Neural progenitor cell (in vitro differentiated cells): ENCODE data around the gene SLC39A1. TPM values are rescaled to one million over a fixed set of nuclear protein-coding genes. Genes with fewer than 3 reads are reported as not detected.

ENCODE experiments used
- DNase-seq: peaks from one replicate; pipeline ENCODE4 v3.0.0-alpha.2; 2016; ENCODE audit warnings: low spot score
- H2AFZ ChIP-seq: fragments of 200-600 bp; sonication (generic); replicated peaks from 2 replicates; pipeline ENCODE4 v1.6.1; 2016; ENCODE audit warnings: antibody characterized with exemption
- H3F3A ChIP-seq: fragments of 200-600 bp; sonication (generic); 2 replicates; pipeline ENCODE4 v1.6.1; 2016; ENCODE audit warnings: antibody characterized with exemption, low read depth
- H3K27ac ChIP-seq: fragments of 200-600 bp; sonication (generic); 2 replicates; pipeline ENCODE4 v1.5.1; 2016; ENCODE audit warnings: mild to moderate bottlenecking
- H3K27me3 ChIP-seq: fragments of 200-600 bp; sonication (generic); 2 replicates; pipeline ENCODE4 v1.6.1; 2016; ENCODE audit warnings: mild to moderate bottlenecking, moderate library complexity
- H3K36me3 ChIP-seq: fragments of 200-600 bp; sonication (generic); 2 replicates; pipeline ENCODE4 v1.5.1; 2016
- H3K4me1 ChIP-seq: fragments of 200-600 bp; sonication (generic); 2 replicates; pipeline ENCODE4 v1.6.1; 2016; ENCODE audit warnings: mixed run types
- H3K4me2 ChIP-seq: fragments of 200-600 bp; sonication (generic); 2 replicates; pipeline ENCODE4 v1.6.1; 2016
- H3K4me3 ChIP-seq: fragments of 200-600 bp; sonication (generic); 2 replicates; pipeline ENCODE4 v1.5.1; 2016
- H3K79me2 ChIP-seq: fragments of 200-600 bp; sonication (generic); 2 replicates; pipeline ENCODE4 v1.6.1; 2016; ENCODE audit warnings: low read depth
- H3K9ac ChIP-seq: fragments of 200-600 bp; sonication (generic); 2 replicates; pipeline ENCODE4 v1.6.1; 2016
- H3K9me3 ChIP-seq: fragments of 200-600 bp; sonication (generic); 2 replicates; pipeline ENCODE4 v1.5.1; 2016; ENCODE audit warnings: low read depth
- H4K20me1 ChIP-seq: fragments of 200-600 bp; sonication (generic); 2 replicates; pipeline ENCODE4 v1.6.1; 2016; ENCODE audit warnings: low read depth
- H3K27ac Mint-ChIP-seq: 3 replicates; pipeline ENCODE4 v1.8.0; 2021; ENCODE audit warnings: mixed read lengths
- H3K27me3 Mint-ChIP-seq: 2 replicates; pipeline ENCODE4 v1.8.0; 2022; ENCODE audit warnings: low read depth, mild to moderate bottlenecking, inconsistent platforms, moderate library complexity, mixed read lengths; ENCODE audit not compliant: insufficient read depth
- H3K36me3 Mint-ChIP-seq: 3 replicates; pipeline ENCODE4 v1.8.0; 2021; ENCODE audit warnings: mixed read lengths
- H3K4me1 Mint-ChIP-seq: 3 replicates; pipeline ENCODE4 v1.8.0; 2021; ENCODE audit warnings: mixed read lengths
- H3K4me3 Mint-ChIP-seq: 3 replicates; pipeline ENCODE4 v1.8.0; 2021; ENCODE audit warnings: mild to moderate bottlenecking, moderate library complexity, mixed read lengths
- H3K9me3 Mint-ChIP-seq: 3 replicates; pipeline ENCODE4 v1.8.0; 2020; ENCODE audit warnings: mixed read lengths
- CTCF ChIP-seq: fragments of 200-600 bp; sonication (generic); IDR thresholded peaks from 2 replicates; pipeline ENCODE4 v1.5.1; 2017; ENCODE audit warnings: antibody characterized with exemption, mild to moderate bottlenecking
- EZH2 ChIP-seq: fragments of 200-600 bp; sonication (generic); IDR thresholded peaks from 2 replicates; pipeline ENCODE4 v1.6.1; 2017; ENCODE audit warnings: antibody characterized with exemption, mild to moderate bottlenecking, moderate library complexity
- EZH2phosphoT487 ChIP-seq: fragments of 200-600 bp; sonication (generic); IDR thresholded peaks from 2 replicates; pipeline ENCODE4 v1.6.1; 2017; ENCODE audit warnings: antibody characterized with exemption
- total RNA-seq: library from RNA; depleted of rRNA; stranded (reverse); fragments of >200 nt; gene quantifications from 2 replicates; pipeline ENCODE4 v1.2.3, GENCODE V29; 2015; ENCODE audit warnings: low replicate concordance

Gene SLC39A1
- total RNA-seq, 1 donor from 2014 or later, result 73.2 TPM

- Mint-ChIP-seq H3K36me3 (peaks cover 3% of the 10 kb centered on the region), H3K4me3 (peak overlapping the region; percentile 87), H3K27me3 (peaks cover 7% of the 10 kb centered on the region), H3K4me1 (peaks cover 34% of the 10 kb centered on the region), H3K9me3 (no peaks in the 10 kb centered on the region), H3K27ac (peak overlapping the region; percentile 2)
- Histone ChIP-seq H3F3A (peaks cover 27% of the 10 kb centered on the region), H3K4me2 (peak overlapping the region; percentile 98), H3K4me3 (peak overlapping the region; percentile 99), H2AFZ (peak overlapping the region; percentile 21), H4K20me1 (peaks cover 54% of the 10 kb centered on the region), H3K36me3 (no peaks in the 10 kb centered on the region), H3K27ac (peak overlapping the region; percentile 97), H3K9ac (peak overlapping the region; percentile 78), H3K9me3 (no peaks in the 10 kb centered on the region), H3K4me1 (peaks cover 21% of the 10 kb centered on the region), H3K79me2 (peaks cover 65% of the 10 kb centered on the region), H3K27me3 (no peaks in the 10 kb centered on the region)
- no peak for TF ChIP-seq EZH2phosphoT487
- TF ChIP-seq CTCF, result no peak
- no peak for TF ChIP-seq EZH2
- DNase-seq, result no peak
These were observed 41.6 kb downstream of the SLC39A1 start for GRCh38 chr1:153921803-153922075.

- Mint-ChIP-seq H3K4me3 (peak overlapping the region; percentile 87), H3K4me1 (peaks cover 34% of the 10 kb centered on the region), H3K36me3 (peaks cover 5% of the 10 kb centered on the region), H3K27me3 (peaks cover 7% of the 10 kb centered on the region), H3K27ac (peak overlapping the region; percentile 2), H3K9me3 (no peaks in the 10 kb centered on the region)
- Histone ChIP-seq H4K20me1 (peaks cover 59% of the 10 kb centered on the region), H3K9ac (peak overlapping the region; percentile 78), H3K36me3 (no peaks in the 10 kb centered on the region), H3F3A (peaks cover 27% of the 10 kb centered on the region), H2AFZ (no peak overlapping the region), H3K4me1 (peaks cover 21% of the 10 kb centered on the region), H3K4me3 (peak overlapping the region; percentile 99), H3K27ac (peak overlapping the region; percentile 97), H3K27me3 (no peaks in the 10 kb centered on the region), H3K4me2 (peak overlapping the region; percentile 98), H3K79me2 (peaks cover 70% of the 10 kb centered on the region), H3K9me3 (no peaks in the 10 kb centered on the region)
- DNase-seq, result no peak
- TF ChIP-seq CTCF (no peak), EZH2phosphoT487 (no peak), EZH2 (no peak)
These were observed 42.1 kb downstream of the SLC39A1 start for GRCh38 chr1:153921080-153921802.

- peak overlapping the region; percentile 98 for H3K4me2 ChIP-seq
- peak overlapping the region; percentile 99 for H3K4me3 ChIP-seq
- peak; percentile 12 for DNase-seq
- no peaks in the 10 kb centered on the region for H3K36me3 ChIP-seq
- peaks cover 21% of the 10 kb centered on the region for H3K4me1 ChIP-seq
- peak overlapping the region; percentile 6 for H3K27ac Mint-ChIP-seq
- no peaks in the 10 kb centered on the region for H3K9me3 ChIP-seq
- H3K9me3 Mint-ChIP-seq, result no peaks in the 10 kb centered on the region
- peaks cover 70% of the 10 kb centered on the region for H4K20me1 ChIP-seq
- peak overlapping the region; percentile 41 for H3K9ac ChIP-seq
- peak overlapping the region; percentile 87 for H3K4me3 Mint-ChIP-seq
- H3K27me3 Mint-ChIP-seq, result peaks cover 7% of the 10 kb centered on the region
- no peaks in the 10 kb centered on the region for H3K27me3 ChIP-seq
- peaks cover 81% of the 10 kb centered on the region for H3K79me2 ChIP-seq
- peaks cover 27% of the 10 kb centered on the region for H3F3A ChIP-seq
- peaks cover 7% of the 10 kb centered on the region for H3K36me3 Mint-ChIP-seq
- peaks cover 34% of the 10 kb centered on the region for H3K4me1 Mint-ChIP-seq
- H2AFZ ChIP-seq, result no peak overlapping the region
- H3K27ac ChIP-seq, result peak overlapping the region; percentile 20
- TF ChIP-seq EZH2phosphoT487, result no peak
- no peak for TF ChIP-seq EZH2
- no peak for TF ChIP-seq CTCF
These were observed 43.2 kb downstream of the SLC39A1 start for GRCh38 chr1:153919876-153920852.
